Esophagus muscularis mucosa (tissue), 4 donors: ENCODE data around the gene RSPO3. TPM values are rescaled to one million over a fixed set of nuclear protein-coding genes. Genes with fewer than 3 reads are reported as not detected.

Experiments
- DNase-seq: peaks from one replicate; pipeline ENCODE4 v3.0.0-alpha.2; 2017; ENCODE audit errors: extremely low spot score
- H3K27ac ChIP-seq, 4 donors: fragments of 200-600 bp; sonication (generic); replicated peaks in 1 of 4; 1 replicate in 3 of 4; 2 replicates in 1 of 4; pipeline ENCODE4 v1.5.1; 2016 to 2019; ENCODE audit warnings: mild to moderate bottlenecking in 1 of 4
- H3K27me3 ChIP-seq, 4 donors: fragments of 200-600 bp; sonication (generic); one replicate each; pipeline versions ENCODE4 v1.5.1 to v1.6.0; 2016 to 2019
- H3K36me3 ChIP-seq, 4 donors: fragments of 200-600 bp; sonication (generic); one replicate each; pipeline ENCODE4 v1.5.1; 2016 to 2019
- H3K4me1 ChIP-seq, 4 donors: fragments of 200-600 bp; sonication (generic); one replicate each; pipeline ENCODE4 v1.5.1; 2016 to 2019
- H3K4me3 ChIP-seq, 4 donors: fragments of 200-600 bp; sonication (generic); 1 replicate in 2 of 4; 2 replicates in 2 of 4; pipeline ENCODE4 v1.5.1; 2016 to 2019; ENCODE audit warnings: mild to moderate bottlenecking in 4 of 4, moderate library complexity in 1 of 4
- H3K9me3 ChIP-seq, 4 donors: fragments of 200-600 bp; sonication (generic); 1 replicate in 3 of 4; 2 replicates in 1 of 4; pipeline ENCODE4 v1.5.1; 2016 to 2019
- EP300 ChIP-seq: sonication (generic); formaldehyde crosslinking; IDR thresholded peaks from one replicate; pipeline ENCODE4 v1.6.1; 2017; ENCODE audit warnings: antibody characterized with exemption
- POLR2A ChIP-seq: fragments of 450-650 bp; IDR thresholded peaks from one replicate; pipeline ENCODE4 v1.6.1; 2017; ENCODE audit warnings: antibody characterized with exemption, moderate library complexity, mild to moderate bottlenecking, low read depth
- POLR2AphosphoS5 ChIP-seq, 2 donors: sonication (generic); formaldehyde crosslinking; IDR thresholded peaks; one replicate each; pipeline ENCODE4 v1.6.1; 2017; ENCODE audit warnings: antibody characterized with exemption in 2 of 2
- WGBS: methylation state at CpG from one replicate; pipeline ENCODE4 v1.1.5; 2018; 5-methylcytosine and 5-hydroxymethylcytosine counted together
- intact Hi-C: fragments of 100-400 bp; cut with DNase I; formaldehyde crosslinking; loops from one replicate; pipeline ENCODE4 v1.15.1; 2023
- total RNA-seq, 4 donors: library from RNA; depleted of rRNA; stranded (reverse); fragments of >200 nt; gene quantifications; one replicate each; pipeline versions ENCODE4 v1.1.0 to v1.2.1, GENCODE V29; 2016
- TF ChIP-seq, protein P1 (sequence below), 3 experiments: fragments of 200-600 bp in 2 of 3; fragments of 450-650 bp in 1 of 3; sonication (generic) in 2 of 3; IDR thresholded peaks; one replicate each; pipeline ENCODE4 v1.5.1; 2017 to 2019; ENCODE audit warnings: antibody characterized with exemption in 3 of 3, mild to moderate bottlenecking in 2 of 3, moderate library complexity in 1 of 3

The RSPO3 gene
- total RNA-seq, 4 donors from 2014 or later = 32.0 to 123 (median 47.7) TPM

GRCh38 chr6:127136786-127137185, 18.3 kb downstream of the RSPO3 start:
- TF ChIP-seq, protein P1, sequence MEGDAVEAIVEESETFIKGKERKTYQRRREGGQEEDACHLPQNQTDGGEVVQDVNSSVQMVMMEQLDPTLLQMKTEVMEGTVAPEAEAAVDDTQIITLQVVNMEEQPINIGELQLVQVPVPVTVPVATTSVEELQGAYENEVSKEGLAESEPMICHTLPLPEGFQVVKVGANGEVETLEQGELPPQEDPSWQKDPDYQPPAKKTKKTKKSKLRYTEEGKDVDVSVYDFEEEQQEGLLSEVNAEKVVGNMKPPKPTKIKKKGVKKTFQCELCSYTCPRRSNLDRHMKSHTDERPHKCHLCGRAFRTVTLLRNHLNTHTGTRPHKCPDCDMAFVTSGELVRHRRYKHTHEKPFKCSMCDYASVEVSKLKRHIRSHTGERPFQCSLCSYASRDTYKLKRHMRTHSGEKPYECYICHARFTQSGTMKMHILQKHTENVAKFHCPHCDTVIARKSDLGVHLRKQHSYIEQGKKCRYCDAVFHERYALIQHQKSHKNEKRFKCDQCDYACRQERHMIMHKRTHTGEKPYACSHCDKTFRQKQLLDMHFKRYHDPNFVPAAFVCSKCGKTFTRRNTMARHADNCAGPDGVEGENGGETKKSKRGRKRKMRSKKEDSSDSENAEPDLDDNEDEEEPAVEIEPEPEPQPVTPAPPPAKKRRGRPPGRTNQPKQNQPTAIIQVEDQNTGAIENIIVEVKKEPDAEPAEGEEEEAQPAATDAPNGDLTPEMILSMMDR (IDR thresholded peaks at IDR 0.05) = no peak
- no peak for TF ChIP-seq POLR2A
- no peak for TF ChIP-seq POLR2AphosphoS5 (IDR thresholded peaks at IDR 0.05)
- TF ChIP-seq EP300 = no peak
- 63% methylated on average over 4 of the region's 4 CpGs for WGBS
- no peak overlapping the region for H3K27ac ChIP-seq

DNA sequence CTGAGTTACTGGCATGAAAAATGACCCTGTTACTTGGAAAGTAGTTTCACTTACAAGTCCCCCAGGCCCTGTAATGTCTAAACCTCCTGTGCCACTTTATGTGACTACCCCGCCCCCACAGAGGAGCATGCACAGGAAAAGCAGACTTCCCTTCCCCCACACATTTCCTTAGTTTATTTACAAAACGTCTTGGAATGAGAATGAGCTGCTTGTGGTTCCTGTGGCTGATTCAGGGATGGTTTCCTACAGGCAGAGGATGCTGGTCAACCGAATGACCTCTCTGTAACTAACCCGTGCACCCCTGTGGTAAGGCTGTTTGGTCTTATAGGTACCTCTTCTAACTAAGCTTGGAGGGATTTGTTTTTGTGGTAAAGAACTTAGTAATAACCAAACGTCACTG, 28.5 kb downstream of the RSPO3 start:
- 25% methylated on average over 5 of the region's 5 CpGs for WGBS
- no peak overlapping the region for H3K4me3 ChIP-seq
- H3K27me3 ChIP-seq = no peaks in the 10 kb centered on the region
- H3K27ac ChIP-seq = no peak overlapping the region
- TF ChIP-seq EP300 (no peak), POLR2AphosphoS5 (IDR thresholded peaks at IDR 0.05) (no peak), POLR2A (no peak)
- TF ChIP-seq, protein P1 (IDR thresholded peaks at IDR 0.05) = no peak
- H3K9me3 ChIP-seq = no peaks in the 10 kb centered on the region
- intact Hi-C loops = no loop called here
- peaks cover 0 to 45% (median 8%) of the 10 kb centered on the region in 4 donors for H3K4me1 ChIP-seq
- no peak for DNase-seq
- H3K36me3 ChIP-seq = peaks cover 0 to 17% (median 2%) of the 10 kb centered on the region in 4 donors

More at GRCh38 chr6:127136786-127137185, 18.3 kb downstream of the RSPO3 start:
- Histone ChIP-seq H3K27me3 (no peaks in the 10 kb centered on the region), H3K9me3 (no peaks in the 10 kb centered on the region), H3K4me1 (peaks cover 0 to 55% (median 17%) of the 10 kb centered on the region in 4 donors), H3K4me3 (no peak overlapping the region), H3K36me3 (no peaks in the 10 kb centered on the region)
- intact Hi-C loops = no loop called here
- DNase-seq = no peak

DNA sequence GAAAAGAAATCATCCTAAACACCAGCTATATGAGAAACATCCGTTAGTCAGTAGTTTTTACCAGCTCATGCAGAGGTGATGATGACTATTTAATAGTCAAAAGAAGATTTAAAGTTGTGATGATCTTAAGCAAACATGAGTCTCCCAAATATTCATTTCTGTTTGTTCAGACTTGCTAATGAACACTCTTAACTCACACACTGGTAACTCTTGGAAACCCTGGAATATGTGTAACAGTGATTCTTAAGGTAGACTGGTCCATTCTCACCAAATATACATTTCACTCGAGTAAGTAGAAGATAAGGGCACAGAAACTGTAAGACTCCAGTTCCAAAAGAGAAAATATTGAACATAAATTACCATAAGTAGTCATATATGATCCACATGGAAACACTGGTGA, 29.1 kb downstream of the RSPO3 start:
- peaks cover 0 to 17% (median 2%) of the 10 kb centered on the region in 4 donors for H3K36me3 ChIP-seq
- no peaks in the 10 kb centered on the region for H3K9me3 ChIP-seq
- intact Hi-C loops = no loop called here
- DNase-seq = no peak
- no peak overlapping the region for H3K4me3 ChIP-seq
- H3K27ac ChIP-seq = no peak overlapping the region
- WGBS = 86% methylated on average over 2 of the region's 2 CpGs
- H3K4me1 ChIP-seq = peaks cover 0 to 45% (median 8%) of the 10 kb centered on the region in 4 donors
- no peaks in the 10 kb centered on the region for H3K27me3 ChIP-seq
- TF ChIP-seq EP300 (no peak), POLR2A (no peak), POLR2AphosphoS5 (IDR thresholded peaks at IDR 0.05) (no peak)
- TF ChIP-seq, protein P1 (IDR thresholded peaks at IDR 0.05) = no peak

GRCh38 chr6:127148511-127148910, 30.0 kb downstream of the RSPO3 start:
- WGBS = 52% methylated on average over 3 of the region's 3 CpGs
- intact Hi-C loops = no loop called here
- no peak for TF ChIP-seq POLR2A
- TF ChIP-seq EP300 = no peak
- no peak for TF ChIP-seq POLR2AphosphoS5 (IDR thresholded peaks at IDR 0.05)
- TF ChIP-seq, protein P1 (IDR thresholded peaks at IDR 0.05) = no peak
- Histone ChIP-seq H3K4me1 (peaks cover 0 to 45% (median 8%) of the 10 kb centered on the region in 4 donors), H3K27me3 (no peaks in the 10 kb centered on the region), H3K9me3 (no peaks in the 10 kb centered on the region), H3K27ac (no peak overlapping the region), H3K4me3 (no peak overlapping the region), H3K36me3 (peaks cover 0 to 17% (median 2%) of the 10 kb centered on the region in 4 donors)
- DNase-seq = no peak

GRCh38 chr6:127154509-127154908, 36.0 kb downstream of the RSPO3 start:
- no peak for DNase-seq
- no peaks in the 10 kb centered on the region for H3K9me3 ChIP-seq
- TF ChIP-seq POLR2A = no peak
- no peak for TF ChIP-seq POLR2AphosphoS5 (IDR thresholded peaks at IDR 0.05)
- TF ChIP-seq, protein P1 (IDR thresholded peaks at IDR 0.05) = no peak
- TF ChIP-seq EP300 = no peak
- H3K4me3 ChIP-seq = no peak overlapping the region
- no peaks in the 10 kb centered on the region for H3K27me3 ChIP-seq
- WGBS = 97% methylated on average over 3 of the region's 3 CpGs
- H3K36me3 ChIP-seq = peaks cover 0 to 37% (median 9%) of the 10 kb centered on the region in 4 donors
- no peaks in the 10 kb centered on the region for H3K4me1 ChIP-seq
- intact Hi-C loops = no loop called here
- no peak overlapping the region for H3K27ac ChIP-seq
